Mesodermal cell (in vitro differentiated cells): ENCODE measurements around the gene RNF166.

ENCODE experiments used
- H3K27ac ChIP-seq: 2 replicates; pipeline ENCODE4 v1.7.0; 2013; ENCODE audit warnings: mild to moderate bottlenecking, low read depth, low read length, moderate library complexity; ENCODE audit not compliant: severe bottlenecking
- H3K36me3 ChIP-seq: 2 replicates; pipeline ENCODE4 v1.7.1; 2013; ENCODE audit warnings: mild to moderate bottlenecking, low read length, moderate library complexity; ENCODE audit not compliant: control insufficient read depth, insufficient read depth
- H3K4me1 ChIP-seq: one replicate; pipeline ENCODE4 v1.7.1; 2013; ENCODE audit warnings: mild to moderate bottlenecking, low read length; ENCODE audit not compliant: insufficient read depth, control insufficient read depth, poor library complexity, severe bottlenecking
- H3K4me3 ChIP-seq: 2 replicates; pipeline ENCODE4 v1.7.0; 2013; ENCODE audit warnings: low read length, control low read depth, mild to moderate bottlenecking; ENCODE audit not compliant: insufficient read depth, poor library complexity, severe bottlenecking; ENCODE audit errors: extremely low read depth
- H3K9me3 ChIP-seq: 2 replicates; pipeline ENCODE4 v1.7.1; 2013; ENCODE audit warnings: mild to moderate bottlenecking, low read length, moderate library complexity; ENCODE audit not compliant: control insufficient read depth
- WGBS, 2 experiments: methylation state at CpG; one replicate each; pipeline ENCODE4 v1.1.5; 2013; ENCODE audit warnings: missing lambda C conversion rate in 2 of 2; ENCODE audit not compliant: insufficient coverage in 2 of 2; 5-methylcytosine and 5-hydroxymethylcytosine counted together

Gene RNF166

GRCh38 chr16:88731699-88732098, 25.5 kb upstream of the RNF166 start:
- WGBS, 2 experiments, result 93 to 95% methylated on average over 7 to 10 of the region's 15 CpGs
- Histone ChIP-seq H3K27ac (no peak overlapping the region), H3K4me3 (no peak overlapping the region), H3K36me3 (peaks cover 63% of the 10 kb centered on the region), H3K4me1 (no peaks in the 10 kb centered on the region), H3K9me3 (no peaks in the 10 kb centered on the region)

- peak overlapping the region; percentile 10 for H3K27ac ChIP-seq
- peaks cover 65% of the 10 kb centered on the region for H3K36me3 ChIP-seq
- H3K4me1 ChIP-seq, result no peaks in the 10 kb centered on the region
- no peaks in the 10 kb centered on the region for H3K9me3 ChIP-seq
- 89 to 91% methylated on average over 31 to 33 of the region's 34 CpGs for WGBS, 2 experiments
- no peak overlapping the region for H3K4me3 ChIP-seq
These were observed 24.7 kb upstream of the RNF166 start for GRCh38 chr16:88730632-88731607.

GRCh38 chr16:88727871-88728270, 21.7 kb upstream of the RNF166 start:
- no peaks in the 10 kb centered on the region for H3K9me3 ChIP-seq
- no peak overlapping the region for H3K4me3 ChIP-seq
- H3K4me1 ChIP-seq, result no peaks in the 10 kb centered on the region
- peaks cover 64% of the 10 kb centered on the region for H3K36me3 ChIP-seq
- WGBS, 2 experiments, result 76 to 81% methylated on average over 17 to 20 of the region's 20 CpGs
- H3K27ac ChIP-seq, result no peak overlapping the region

- H3K27ac ChIP-seq, result no peak overlapping the region
- 96 to 97% methylated on average over 26 to 28 of the region's 28 CpGs for WGBS, 2 experiments
- H3K4me1 ChIP-seq, result no peaks in the 10 kb centered on the region
- no peaks in the 10 kb centered on the region for H3K9me3 ChIP-seq
- peaks cover 63% of the 10 kb centered on the region for H3K36me3 ChIP-seq
- H3K4me3 ChIP-seq, result no peak overlapping the region
These were observed 20.8 kb upstream of the RNF166 start for GRCh38 chr16:88726981-88727380.

- H3K36me3 ChIP-seq, result peaks cover 65% of the 10 kb centered on the region
- no peaks in the 10 kb centered on the region for H3K4me1 ChIP-seq
- no peak overlapping the region for H3K27ac ChIP-seq
- WGBS, 2 experiments, result 96 to 98% methylated on average over 13 to 14 of the region's 17 CpGs
- no peak overlapping the region for H3K4me3 ChIP-seq
- H3K9me3 ChIP-seq, result no peaks in the 10 kb centered on the region
These were observed 20.2 kb upstream of the RNF166 start for GRCh38 chr16:88726408-88726749.

GRCh38 chr16:88725609-88726407, 19.6 kb upstream of the RNF166 start:
- H3K27ac ChIP-seq, result no peak overlapping the region
- 90 to 95% methylated on average over 27 to 29 of the region's 32 CpGs for WGBS, 2 experiments
- peaks cover 71% of the 10 kb centered on the region for H3K36me3 ChIP-seq
- no peaks in the 10 kb centered on the region for H3K9me3 ChIP-seq
- H3K4me3 ChIP-seq, result no peak overlapping the region
- no peaks in the 10 kb centered on the region for H3K4me1 ChIP-seq

GRCh38 chr16:88724855-88725555, 18.8 kb upstream of the RNF166 start:
- WGBS, 2 experiments, result 91 to 94% methylated on average over 21 to 31 of the region's 31 CpGs
- Histone ChIP-seq H3K27ac (no peak overlapping the region), H3K36me3 (peaks cover 74% of the 10 kb centered on the region), H3K4me3 (no peak overlapping the region), H3K9me3 (no peaks in the 10 kb centered on the region), H3K4me1 (no peaks in the 10 kb centered on the region)

GRCh38 chr16:88723911-88724310, 17.7 kb upstream of the RNF166 start:
- no peak overlapping the region for H3K4me3 ChIP-seq
- no peak overlapping the region for H3K27ac ChIP-seq
- no peaks in the 10 kb centered on the region for H3K4me1 ChIP-seq
- peaks cover 83% of the 10 kb centered on the region for H3K36me3 ChIP-seq
- H3K9me3 ChIP-seq, result no peaks in the 10 kb centered on the region
- 93 to 98% methylated on average over 13 to 16 of the region's 17 CpGs for WGBS, 2 experiments

- H3K4me3 ChIP-seq, result no peak overlapping the region
These were observed 17.3 kb upstream of the RNF166 start for GRCh38 chr16:88723507-88723887.

GRCh38 chr16:88722784-88723506, 16.7 kb upstream of the RNF166 start:
- H3K9me3 ChIP-seq, result no peaks in the 10 kb centered on the region
- H3K4me1 ChIP-seq, result no peaks in the 10 kb centered on the region
- H3K36me3 ChIP-seq, result peaks cover 89% of the 10 kb centered on the region
- no peak overlapping the region for H3K4me3 ChIP-seq
- WGBS, 2 experiments, result 92 to 95% methylated on average over 30 to 33 of the region's 39 CpGs
- no peak overlapping the region for H3K27ac ChIP-seq

More at GRCh38 chr16:88723507-88723887, 17.3 kb upstream of the RNF166 start:
- WGBS, 2 experiments, result 81 to 92% methylated on average over 7 to 8 of the region's 8 CpGs
- H3K36me3 ChIP-seq, result peaks cover 87% of the 10 kb centered on the region
- H3K9me3 ChIP-seq, result no peaks in the 10 kb centered on the region
- no peaks in the 10 kb centered on the region for H3K4me1 ChIP-seq
- H3K27ac ChIP-seq, result no peak overlapping the region
